ENCODE measurements around the gene FNDC11.

FNDC11 gene

GRCh38 chr20:63560333-63560805 lies 6.4 kb downstream of the FNDC11 start:
- Histone ChIP-seq H3K36me3 (ENCODE audit: insufficient read depth, low read depth, low read length) (no peaks in the 10 kb centered on the region), H3K4me1 (ENCODE audit: insufficient read depth, low read length) (no peaks in the 10 kb centered on the region), H3K27ac (ENCODE audit: low read length) (no peak overlapping the region), H3K9ac (ENCODE audit: low read depth, low read length) (no peak overlapping the region), H3K27me3 (ENCODE audit: insufficient read depth, low read length) (no peaks in the 10 kb centered on the region), H3K4me3 (ENCODE audit: low read length) (no peak overlapping the region), H3K9me3 (ENCODE audit: insufficient read depth, low read depth, low read length) (no peaks in the 10 kb centered on the region)

GRCh38 chr20:63560856-63561609 lies 7.1 kb downstream of the FNDC11 start:
- Histone ChIP-seq H3K9me3 (ENCODE audit: insufficient read depth, low read depth, low read length) (no peaks in the 10 kb centered on the region), H3K9ac (ENCODE audit: low read depth, low read length) (no peak overlapping the region), H3K27me3 (ENCODE audit: insufficient read depth, low read length) (no peaks in the 10 kb centered on the region), H3K27ac (ENCODE audit: low read length) (no peak overlapping the region), H3K36me3 (ENCODE audit: insufficient read depth, low read depth, low read length) (no peaks in the 10 kb centered on the region), H3K4me3 (ENCODE audit: low read length) (no peak overlapping the region), H3K4me1 (ENCODE audit: insufficient read depth, low read length) (no peaks in the 10 kb centered on the region)

- Histone ChIP-seq H3K4me1 (ENCODE audit: insufficient read depth, low read length) (no peaks in the 10 kb centered on the region), H3K4me3 (ENCODE audit: low read length) (no peak overlapping the region), H3K27me3 (ENCODE audit: insufficient read depth, low read length) (no peaks in the 10 kb centered on the region), H3K9ac (ENCODE audit: low read depth, low read length) (no peak overlapping the region), H3K27ac (ENCODE audit: low read length) (no peak overlapping the region), H3K9me3 (ENCODE audit: insufficient read depth, low read depth, low read length) (no peaks in the 10 kb centered on the region), H3K36me3 (ENCODE audit: insufficient read depth, low read depth, low read length) (no peaks in the 10 kb centered on the region)
Measured at GRCh38 chr20:63561624-63562396, 7.9 kb downstream of the FNDC11 start.

DNA sequence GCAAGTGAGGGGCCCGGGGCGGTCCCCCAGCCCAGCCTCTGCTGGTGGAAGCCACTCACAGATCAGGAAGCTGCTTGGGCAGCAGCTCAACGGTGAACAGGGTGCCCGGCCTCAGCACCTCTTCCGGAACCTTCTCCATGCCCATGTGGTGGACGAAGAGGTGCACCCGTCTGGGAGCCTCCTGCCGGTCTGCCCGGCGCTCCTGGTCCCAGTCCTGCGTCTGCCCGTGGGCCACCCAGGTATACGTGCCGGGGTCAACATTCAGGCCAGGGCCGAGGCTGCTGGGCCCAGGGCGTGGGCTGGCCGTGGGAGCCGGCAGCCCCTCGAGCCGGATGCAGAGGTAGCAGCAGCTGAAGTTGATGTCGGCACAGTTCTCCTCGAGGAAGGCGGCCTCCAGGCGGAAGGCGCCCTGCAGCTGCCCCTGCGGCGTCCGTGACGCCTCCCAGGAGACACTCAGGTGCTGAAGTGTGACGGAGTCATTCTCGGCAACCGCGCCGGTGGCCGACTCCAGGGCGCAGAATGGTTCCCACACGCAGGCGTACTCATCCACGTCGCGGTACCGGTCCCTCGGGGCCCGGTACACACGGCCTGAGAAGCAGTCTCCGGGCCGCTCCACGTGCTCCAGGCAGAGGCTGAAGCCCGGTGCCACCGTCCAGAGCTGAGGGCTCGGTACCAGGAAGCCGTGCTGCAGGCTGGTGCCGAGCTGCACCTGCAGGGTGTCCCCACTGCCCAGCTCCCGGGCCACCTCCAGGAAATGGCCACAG lies 8.7 kb downstream of the FNDC11 start:
- Histone ChIP-seq H3K9ac (ENCODE audit: low read depth, low read length) (no peak overlapping the region), H3K4me1 (ENCODE audit: insufficient read depth, low read length) (no peaks in the 10 kb centered on the region), H3K4me3 (ENCODE audit: low read length) (no peak overlapping the region), H3K27ac (ENCODE audit: low read length) (no peak overlapping the region), H3K27me3 (ENCODE audit: insufficient read depth, low read length) (no peaks in the 10 kb centered on the region), H3K36me3 (ENCODE audit: insufficient read depth, low read depth, low read length) (no peaks in the 10 kb centered on the region), H3K9me3 (ENCODE audit: insufficient read depth, low read depth, low read length) (no peaks in the 10 kb centered on the region)

- H3K9ac ChIP-seq (ENCODE audit: low read depth, low read length) = no peak overlapping the region
- H3K27me3 ChIP-seq (ENCODE audit: insufficient read depth, low read length) = no peaks in the 10 kb centered on the region
- no peaks in the 10 kb centered on the region for H3K4me1 ChIP-seq (ENCODE audit: insufficient read depth, low read length)
- H3K4me3 ChIP-seq (ENCODE audit: low read length) = no peak overlapping the region
- H3K9me3 ChIP-seq (ENCODE audit: insufficient read depth, low read depth, low read length) = no peaks in the 10 kb centered on the region
- no peaks in the 10 kb centered on the region for H3K36me3 ChIP-seq (ENCODE audit: insufficient read depth, low read depth, low read length)
- no peak overlapping the region for H3K27ac ChIP-seq (ENCODE audit: low read length)
Measured at GRCh38 chr20:63563225-63563935, 9.4 kb downstream of the FNDC11 start.

- no peaks in the 10 kb centered on the region for H3K27me3 ChIP-seq (ENCODE audit: insufficient read depth, low read length)
- no peaks in the 10 kb centered on the region for H3K4me1 ChIP-seq (ENCODE audit: insufficient read depth, low read length)
- H3K9ac ChIP-seq (ENCODE audit: low read depth, low read length) = no peak overlapping the region
- H3K9me3 ChIP-seq (ENCODE audit: insufficient read depth, low read depth, low read length) = no peaks in the 10 kb centered on the region
- no peaks in the 10 kb centered on the region for H3K36me3 ChIP-seq (ENCODE audit: insufficient read depth, low read depth, low read length)
- no peak overlapping the region for H3K4me3 ChIP-seq (ENCODE audit: low read length)
- H3K27ac ChIP-seq (ENCODE audit: low read length) = no peak overlapping the region
Measured at GRCh38 chr20:63564036-63564810, 10.3 kb downstream of the FNDC11 start.

DNA sequence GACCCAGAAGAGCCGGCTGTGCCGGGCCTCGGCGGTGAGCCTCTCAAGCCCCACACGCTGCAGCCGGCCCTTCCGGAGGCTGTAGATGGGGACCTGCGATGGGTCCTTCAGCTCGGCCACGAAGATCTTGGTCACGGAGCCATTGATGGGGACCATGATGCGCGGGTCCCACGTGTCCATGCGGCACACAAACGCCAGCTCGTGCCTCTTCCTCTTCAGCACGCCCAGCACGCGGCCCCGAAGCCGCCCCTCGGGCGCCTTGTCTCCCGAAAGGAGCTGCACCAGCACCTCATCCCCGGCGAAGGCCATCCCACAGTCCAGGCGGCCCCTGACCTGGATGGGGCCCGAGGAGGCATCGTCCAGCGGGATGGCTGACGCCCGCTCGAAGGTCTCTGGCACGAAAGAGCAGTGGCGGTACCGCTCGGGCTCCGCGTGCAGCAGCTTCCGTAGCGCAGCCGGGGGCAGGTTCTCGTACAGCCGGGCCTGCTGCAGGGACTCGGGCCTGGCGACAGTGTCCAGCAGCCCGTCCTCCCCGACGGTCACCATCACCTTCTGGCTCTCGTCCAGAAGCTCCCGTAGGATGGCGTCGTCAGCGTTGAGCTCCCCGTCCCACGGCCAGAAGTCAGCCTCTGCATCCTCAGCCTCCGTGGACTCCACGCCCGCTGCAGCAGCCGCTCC lies 11.2 kb downstream of the FNDC11 start:
- no peak overlapping the region for H3K27ac ChIP-seq (ENCODE audit: low read length)
- H3K9me3 ChIP-seq (ENCODE audit: insufficient read depth, low read depth, low read length) = no peaks in the 10 kb centered on the region
- no peaks in the 10 kb centered on the region for H3K4me1 ChIP-seq (ENCODE audit: insufficient read depth, low read length)
- no peak overlapping the region for H3K9ac ChIP-seq (ENCODE audit: low read depth, low read length)
- no peaks in the 10 kb centered on the region for H3K27me3 ChIP-seq (ENCODE audit: insufficient read depth, low read length)
- no peaks in the 10 kb centered on the region for H3K36me3 ChIP-seq (ENCODE audit: insufficient read depth, low read depth, low read length)
- H3K4me3 ChIP-seq (ENCODE audit: low read length) = no peak overlapping the region

DNA sequence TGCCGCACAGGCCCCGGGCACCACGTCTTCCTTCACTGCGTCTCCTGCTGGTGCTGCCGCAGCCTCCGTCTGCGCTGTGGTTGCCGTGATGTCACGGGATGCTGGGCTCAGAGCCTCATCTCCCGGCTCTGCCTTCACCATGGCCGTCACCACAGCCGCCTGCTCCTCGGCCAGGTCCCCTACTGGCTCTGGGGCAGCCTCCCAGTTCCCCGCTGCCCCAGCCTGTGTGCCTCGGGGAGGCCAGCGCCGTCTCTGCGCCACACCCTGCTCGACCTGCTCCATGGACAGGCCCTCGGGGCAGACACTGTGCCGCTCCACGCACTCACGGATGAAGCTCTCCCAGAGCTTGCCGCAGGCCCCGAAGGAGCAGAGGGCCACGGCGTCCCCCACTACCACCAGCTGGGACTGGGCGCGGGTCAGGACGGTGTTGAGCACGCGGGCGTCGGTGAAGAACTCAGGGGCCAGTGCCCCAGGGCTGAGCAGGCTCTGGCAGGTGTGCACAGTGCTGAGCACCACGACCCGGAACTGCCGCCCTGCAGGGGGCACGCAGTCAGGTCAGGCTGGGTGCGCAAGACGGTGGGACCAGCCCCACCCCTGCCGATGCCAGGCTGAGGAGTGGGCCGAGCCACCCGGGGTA lies 11.9 kb downstream of the FNDC11 start:
- H3K4me1 ChIP-seq (ENCODE audit: insufficient read depth, low read length) = no peaks in the 10 kb centered on the region

GRCh38 chr20:63566395-63567135 lies 12.6 kb downstream of the FNDC11 start:
- Histone ChIP-seq H3K27ac (ENCODE audit: low read length) (no peak overlapping the region), H3K9ac (ENCODE audit: low read depth, low read length) (no peak overlapping the region), H3K36me3 (ENCODE audit: insufficient read depth, low read depth, low read length) (no peaks in the 10 kb centered on the region), H3K27me3 (ENCODE audit: insufficient read depth, low read length) (no peaks in the 10 kb centered on the region), H3K9me3 (ENCODE audit: insufficient read depth, low read depth, low read length) (no peaks in the 10 kb centered on the region), H3K4me1 (ENCODE audit: insufficient read depth, low read length) (no peaks in the 10 kb centered on the region), H3K4me3 (ENCODE audit: low read length) (no peak overlapping the region)

More for the DNA sequence above, 11.9 kb downstream of the FNDC11 start:
- no peak overlapping the region for H3K4me3 ChIP-seq (ENCODE audit: low read length)
- H3K27ac ChIP-seq (ENCODE audit: low read length) = no peak overlapping the region
- H3K9me3 ChIP-seq (ENCODE audit: insufficient read depth, low read depth, low read length) = no peaks in the 10 kb centered on the region
- no peak overlapping the region for H3K9ac ChIP-seq (ENCODE audit: low read depth, low read length)
- H3K27me3 ChIP-seq (ENCODE audit: insufficient read depth, low read length) = no peaks in the 10 kb centered on the region
- no peaks in the 10 kb centered on the region for H3K36me3 ChIP-seq (ENCODE audit: insufficient read depth, low read depth, low read length)

GRCh38 chr20:63567136-63567385 lies 13.1 kb downstream of the FNDC11 start:
- H3K27me3 ChIP-seq (ENCODE audit: insufficient read depth, low read length) = no peaks in the 10 kb centered on the region
- H3K36me3 ChIP-seq (ENCODE audit: insufficient read depth, low read depth, low read length) = no peaks in the 10 kb centered on the region
- H3K9ac ChIP-seq (ENCODE audit: low read depth, low read length) = no peak overlapping the region
- no peak overlapping the region for H3K27ac ChIP-seq (ENCODE audit: low read length)
- no peak overlapping the region for H3K4me3 ChIP-seq (ENCODE audit: low read length)
- H3K9me3 ChIP-seq (ENCODE audit: insufficient read depth, low read depth, low read length) = no peaks in the 10 kb centered on the region
- H3K4me1 ChIP-seq (ENCODE audit: insufficient read depth, low read length) = no peaks in the 10 kb centered on the region

Data from iPS-20b (cell line).